Stimulated activated CD8-positive, alpha-beta memory T cell treated with anti-CD3 and anti-CD28 coated beads, Interleukin-15, amount 100 ng/mL, for 1 hour (primary cell): ENCODE results near the gene NKX1-2.

Source experiments
- DNase-seq: peaks from one replicate; pipeline ENCODE4 v3.0.0-alpha.2; 2020; ENCODE audit warnings: low read depth

NKX1-2 gene

DNA sequence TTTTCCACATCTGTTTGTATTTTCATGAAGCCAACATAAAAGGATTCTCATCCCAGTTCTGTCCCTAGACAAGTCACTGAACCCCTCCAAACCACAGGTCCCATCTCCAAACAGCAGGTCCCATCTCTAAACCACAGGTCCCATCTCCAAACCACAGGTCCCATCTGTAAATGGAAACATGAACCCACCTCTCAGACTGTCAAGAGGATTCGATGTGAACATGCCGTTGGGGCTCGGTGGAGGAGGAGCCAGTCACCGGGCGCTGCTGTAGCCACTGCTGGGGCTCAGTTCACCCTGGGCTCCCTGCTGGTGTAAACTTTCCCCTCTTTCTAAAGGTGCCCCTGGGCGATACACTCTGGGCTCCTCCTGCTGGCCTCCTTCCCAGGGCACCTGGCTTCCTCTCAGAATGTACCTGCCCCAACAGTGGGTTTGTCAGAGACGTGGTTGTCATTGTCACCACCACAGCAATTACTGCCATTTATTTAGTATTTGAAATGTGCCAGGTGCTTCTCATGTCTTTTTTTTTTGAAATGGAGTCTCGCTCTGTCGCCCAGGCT lies 24.8 kb upstream of the NKX1-2 start:
- DNase-seq = no peak

DNA sequence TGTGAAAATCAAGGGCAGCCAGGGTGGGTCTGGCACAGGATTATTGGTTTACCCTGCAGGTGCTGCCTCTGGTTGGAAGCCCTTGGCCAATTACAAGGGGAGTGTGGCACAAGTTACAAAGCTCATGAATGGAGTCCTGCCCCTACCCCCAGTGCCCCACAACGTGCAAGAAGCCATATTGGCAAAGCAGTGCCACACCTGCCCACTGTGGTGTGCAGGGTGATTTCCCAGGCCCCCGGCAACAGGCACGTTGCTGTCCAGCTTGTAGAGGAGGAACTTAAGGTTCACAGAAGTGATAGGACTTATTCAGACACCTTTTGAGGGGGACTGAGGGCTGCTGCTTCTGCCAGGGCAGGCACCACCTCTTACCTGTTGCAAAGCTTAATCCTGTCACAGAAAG lies 23.2 kb upstream of the NKX1-2 start:
- DNase-seq = no peak

DNA sequence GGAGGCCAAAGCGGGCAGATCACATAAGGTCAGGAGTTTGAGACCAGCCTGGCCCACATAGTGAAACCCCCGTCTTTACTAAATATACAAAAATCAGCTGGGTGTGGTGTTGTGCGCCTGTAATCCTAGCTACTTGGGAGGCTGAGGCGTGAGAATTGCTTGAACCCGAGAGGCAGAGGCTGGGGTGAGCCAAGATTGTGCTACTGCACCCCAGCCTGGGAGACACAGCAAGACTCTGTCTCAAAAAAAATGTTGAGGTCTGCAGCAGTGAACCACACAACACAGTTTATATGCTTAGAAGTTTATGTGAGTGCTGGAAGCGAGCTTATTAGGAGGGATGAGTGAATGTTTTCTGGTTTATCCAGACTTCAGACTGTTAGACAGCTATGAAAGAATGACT lies 22.2 kb upstream of the NKX1-2 start:
- DNase-seq = no peak

DNA sequence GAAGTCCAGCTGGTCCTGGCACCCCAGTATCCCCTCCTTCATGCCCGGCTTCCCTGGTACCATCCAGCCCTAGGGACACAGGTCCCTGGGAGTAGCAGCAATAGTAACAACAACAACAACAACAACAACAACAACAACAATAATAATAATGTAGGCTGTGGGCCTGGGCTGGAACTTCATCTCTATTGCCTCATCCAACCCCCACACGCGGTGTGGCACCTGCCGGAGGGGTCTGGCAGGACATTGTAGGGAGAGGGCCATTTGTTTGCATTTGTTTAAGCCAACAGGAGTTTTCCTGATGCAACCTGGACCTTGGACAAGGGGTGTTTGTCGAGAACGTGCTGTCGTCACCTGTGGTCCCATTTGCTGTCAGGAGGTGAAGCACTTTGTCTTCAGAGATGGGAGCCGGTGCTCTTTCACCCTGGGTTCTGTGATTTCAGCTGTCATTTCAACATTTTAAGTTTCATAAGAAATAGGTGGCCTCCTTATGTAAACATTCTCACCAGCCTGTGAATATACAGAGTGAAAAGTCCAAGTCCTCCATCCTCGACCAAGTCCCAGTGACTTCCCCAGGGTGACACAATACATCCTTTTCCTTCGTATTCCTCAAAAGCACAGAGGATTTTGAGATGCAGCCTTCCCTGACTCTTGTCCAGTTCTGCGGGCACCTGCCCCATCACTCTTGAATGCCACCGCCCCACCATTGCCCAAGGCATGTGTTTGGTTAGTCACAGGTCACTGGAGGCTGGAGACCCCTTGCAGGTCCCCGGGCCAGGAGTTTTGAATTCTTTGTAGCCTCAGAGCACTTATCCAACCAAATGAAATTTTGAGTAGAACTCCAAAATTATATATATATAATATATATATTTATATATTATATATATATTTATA lies 21.0 kb upstream of the NKX1-2 start:
- no peak for DNase-seq

DNA sequence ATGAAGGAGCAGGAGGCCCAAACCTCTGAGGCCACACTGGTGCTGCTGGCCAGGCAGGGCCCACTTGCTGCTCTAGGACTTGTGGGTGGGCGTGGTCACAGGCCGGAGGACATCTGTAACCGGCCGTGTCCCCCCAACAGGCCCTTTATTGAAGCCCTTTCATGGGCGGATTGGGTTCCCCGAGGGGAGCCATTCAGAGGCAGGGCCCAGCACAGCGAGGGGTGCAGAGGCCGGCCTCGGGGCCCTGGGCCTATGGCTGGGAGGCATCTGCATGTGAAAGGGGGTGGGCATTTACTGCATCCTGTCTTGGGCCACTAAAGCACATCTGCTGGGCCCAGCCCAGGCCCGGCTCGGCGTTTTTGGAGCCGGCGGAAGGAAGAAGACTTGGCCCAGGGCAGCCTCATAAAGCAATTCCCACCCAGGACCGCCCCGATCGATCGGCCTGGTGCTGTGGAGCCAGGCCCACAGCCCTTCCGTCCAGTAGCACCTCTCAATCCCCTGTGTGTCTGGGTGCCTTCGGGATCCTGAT lies 20.2 kb upstream of the NKX1-2 start:
- DNase-seq = no peak

DNA sequence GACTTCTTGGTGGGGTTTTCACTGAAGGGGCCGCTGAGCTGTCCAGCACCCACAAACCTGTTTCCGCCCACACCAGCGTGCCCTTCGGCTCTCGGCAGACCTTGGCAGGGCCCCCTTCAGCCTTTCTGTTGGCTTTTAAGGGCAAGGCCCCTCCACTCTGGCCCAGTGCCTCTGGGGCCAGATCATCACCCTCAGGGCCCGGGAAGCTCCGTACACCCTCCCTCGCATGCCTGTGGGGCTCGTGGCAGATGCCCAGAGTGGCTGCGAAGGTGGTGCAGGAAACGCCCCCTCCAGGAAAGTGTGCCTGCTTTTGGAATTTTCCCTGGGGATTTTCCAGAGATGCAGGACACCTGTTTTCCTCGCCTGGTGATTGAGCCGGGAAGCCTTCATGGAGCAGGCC lies 18.8 kb upstream of the NKX1-2 start:
- DNase-seq = no peak

DNA sequence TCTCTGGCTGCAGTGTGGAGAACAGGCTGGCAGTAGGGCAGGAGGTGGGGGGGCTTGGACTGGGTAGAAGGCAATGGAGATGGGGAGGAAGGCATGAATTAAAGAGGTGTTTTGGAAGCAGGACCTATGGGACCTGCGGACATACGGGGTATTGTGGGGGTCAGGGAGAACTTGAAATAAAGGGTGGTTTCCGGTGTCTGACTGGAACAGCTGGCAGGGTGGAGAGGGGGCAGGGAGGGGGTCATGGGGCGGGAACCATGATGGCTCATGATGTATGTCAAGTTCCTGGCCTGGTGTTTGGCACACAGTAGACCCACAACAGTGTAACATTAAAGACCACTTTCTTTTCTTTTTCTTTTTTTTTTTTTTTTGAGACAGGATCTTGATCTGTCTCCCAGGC lies 17.3 kb upstream of the NKX1-2 start:
- DNase-seq = no peak

DNA sequence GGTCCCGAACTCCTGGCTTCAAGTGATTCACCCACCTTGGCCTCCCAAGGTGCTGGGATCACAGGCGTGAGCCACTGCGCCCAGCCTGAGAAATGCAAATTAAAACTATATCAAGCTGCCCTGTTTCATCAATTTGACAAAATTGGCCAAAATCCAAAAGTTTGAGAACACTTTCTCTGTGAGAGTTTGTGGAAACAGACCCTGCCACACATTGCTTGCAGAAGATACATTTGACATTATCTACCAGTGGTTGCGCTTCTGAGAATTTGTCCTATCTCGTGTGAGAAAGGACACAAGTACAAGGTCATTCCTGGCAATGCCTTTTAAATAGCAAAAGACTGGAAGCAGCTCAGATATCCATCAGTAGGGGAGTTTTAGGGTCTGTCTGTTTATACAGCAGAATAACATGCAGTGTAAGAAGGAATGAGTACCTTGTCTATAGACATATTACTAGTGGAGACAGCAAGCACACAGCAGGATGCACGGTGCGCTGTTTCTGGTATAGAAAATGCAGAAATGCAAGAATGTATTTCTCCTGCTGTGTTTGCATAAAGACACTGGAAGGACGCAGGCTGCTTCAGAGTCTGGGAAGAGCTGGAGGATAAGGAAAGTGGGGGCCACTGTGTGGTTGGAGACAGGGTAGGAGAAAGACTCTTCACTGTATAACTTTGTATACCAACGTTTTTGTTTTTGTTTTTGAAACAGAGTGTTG lies 16.1 kb upstream of the NKX1-2 start:
- no peak for DNase-seq

DNA sequence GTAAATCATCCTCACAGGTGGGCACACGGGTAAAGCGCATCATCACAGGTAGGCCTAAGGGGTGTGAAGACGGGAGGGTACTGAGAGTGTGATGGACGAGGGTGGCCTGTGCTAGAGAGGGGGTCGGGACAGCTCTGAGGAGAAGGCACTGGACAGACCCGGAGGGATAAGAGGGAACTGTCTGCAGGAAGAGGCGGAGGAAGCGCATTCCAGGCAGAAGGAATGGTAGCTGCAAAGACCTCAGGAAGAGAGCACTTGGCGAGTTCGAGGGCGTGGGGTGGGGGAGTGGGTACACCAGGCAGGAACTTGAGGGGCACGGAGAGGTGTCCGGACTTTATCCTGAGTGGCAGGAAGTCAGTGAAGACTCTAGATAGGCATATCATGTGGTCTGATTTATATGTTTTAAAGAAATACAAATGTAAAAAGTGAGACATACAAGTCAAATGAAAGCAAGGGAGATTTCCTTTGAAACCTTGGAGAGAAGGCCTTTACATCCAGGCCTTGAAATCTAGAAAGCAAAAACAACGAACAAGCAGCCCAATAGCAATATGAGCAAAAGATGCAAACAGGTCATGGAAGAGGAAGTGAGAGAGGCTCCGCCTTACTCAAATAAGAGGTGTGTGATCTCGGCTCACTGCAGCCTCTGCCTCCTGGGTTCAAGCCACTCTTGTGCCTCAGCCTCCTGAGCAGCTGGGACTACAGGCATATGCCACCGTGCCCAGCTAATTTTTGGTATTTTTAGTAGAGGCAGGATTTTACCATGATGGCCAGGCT lies 15.4 kb upstream of the NKX1-2 start:
- DNase-seq = no peak

DNA sequence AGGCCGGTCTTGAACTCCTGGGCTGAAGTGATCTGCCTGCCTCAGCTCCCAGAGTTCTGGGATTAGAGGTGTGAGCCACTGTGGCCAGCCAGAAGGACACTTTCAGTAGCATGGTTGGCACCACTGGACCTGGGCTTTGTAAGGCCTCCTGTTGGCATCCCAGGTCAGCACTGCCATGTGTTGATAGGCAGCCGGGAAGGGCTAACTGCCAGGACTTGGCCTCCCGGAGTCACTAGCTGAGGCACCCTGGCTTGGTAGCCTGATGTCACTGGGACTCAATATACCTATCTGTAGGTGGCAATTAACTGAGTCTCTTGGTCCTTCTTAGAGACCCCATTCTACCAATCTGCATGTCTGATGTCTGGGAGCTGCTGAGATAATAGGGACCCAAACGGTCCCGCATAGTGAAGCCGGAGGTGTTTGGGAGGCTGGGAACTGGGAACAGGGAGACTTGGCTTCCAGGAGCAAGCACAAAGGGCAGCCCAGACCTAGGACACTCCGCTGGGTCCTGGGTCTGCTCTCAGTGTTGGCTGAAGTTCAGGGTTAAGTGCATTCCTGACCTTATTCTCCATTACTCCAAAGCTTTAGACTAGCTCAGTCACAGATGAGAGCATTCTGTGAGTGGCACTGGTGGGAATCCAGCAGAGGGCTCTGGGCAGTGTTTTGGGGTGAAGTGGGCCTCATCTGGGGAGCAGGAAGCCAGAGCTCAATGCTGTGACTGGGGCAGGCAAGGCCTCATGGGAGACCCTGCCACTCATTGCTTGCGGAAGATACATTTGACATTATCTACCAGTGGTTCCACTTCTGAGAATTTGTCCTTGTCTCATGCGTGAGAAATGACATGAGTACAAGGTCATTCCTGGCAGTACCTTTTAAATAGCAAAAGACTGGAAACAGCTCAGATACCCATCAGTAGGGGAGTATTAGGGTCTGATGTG lies 14.5 kb upstream of the NKX1-2 start:
- DNase-seq = no peak

DNA sequence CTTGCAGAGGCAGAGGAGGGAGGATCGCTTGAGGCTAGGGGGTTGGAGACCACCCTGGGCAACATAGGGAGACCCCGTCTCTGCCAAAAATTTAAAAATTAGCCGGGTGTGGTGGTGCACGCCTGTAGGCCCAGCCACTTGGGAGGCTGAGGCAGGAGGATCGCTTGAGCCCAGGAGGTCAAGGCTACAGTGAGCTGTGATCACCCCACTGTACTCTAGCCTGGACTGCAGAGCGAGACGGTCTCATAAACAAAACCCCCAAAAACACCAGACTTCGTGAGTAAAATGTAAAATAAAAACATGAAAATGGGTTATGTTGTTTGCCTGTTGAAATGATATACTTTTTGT lies 12.5 kb upstream of the NKX1-2 start:
- no peak for DNase-seq

DNA sequence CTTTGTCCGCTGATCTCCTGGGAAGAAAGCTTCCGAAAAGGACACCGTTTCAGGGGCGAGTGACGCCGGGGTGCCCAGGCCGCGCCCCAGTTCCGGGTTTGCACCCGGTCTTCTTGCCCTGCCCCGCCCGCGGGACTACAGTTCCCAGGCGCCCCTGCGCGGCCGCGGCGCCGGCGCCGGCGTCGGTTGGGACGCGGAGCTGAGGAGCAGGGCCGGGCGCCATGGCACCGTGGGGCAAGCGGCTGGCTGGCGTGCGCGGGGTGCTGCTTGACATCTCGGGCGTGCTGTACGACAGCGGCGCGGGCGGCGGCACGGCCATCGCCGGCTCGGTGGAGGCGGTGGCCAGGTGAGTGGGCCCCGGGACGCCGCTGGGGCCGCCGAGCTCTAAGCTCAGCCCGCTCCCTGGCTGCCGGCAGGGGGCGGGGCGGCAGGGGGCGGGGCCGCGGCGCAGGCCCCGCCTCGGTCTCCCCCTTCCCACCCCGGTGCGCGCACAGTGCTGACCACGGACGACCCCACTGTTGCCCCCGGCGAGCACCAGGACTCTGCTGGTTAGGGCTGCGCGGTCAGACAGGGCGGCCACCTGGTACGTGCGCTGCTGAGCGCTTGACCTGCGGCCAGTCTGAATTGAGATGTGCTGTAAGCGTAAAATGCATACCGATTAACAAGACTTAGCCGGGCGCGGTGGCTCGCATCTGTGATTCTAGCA lies 12.0 kb upstream of the NKX1-2 start, which contains the start of gene LHPP:
Gene LHPP, plus strand, starts transcription at position 182 of the 706 bp plus-strand sequence. Its CDS starts 40 bp downstream, at position 222.
- DNase-seq = peak; percentile 69

DNA sequence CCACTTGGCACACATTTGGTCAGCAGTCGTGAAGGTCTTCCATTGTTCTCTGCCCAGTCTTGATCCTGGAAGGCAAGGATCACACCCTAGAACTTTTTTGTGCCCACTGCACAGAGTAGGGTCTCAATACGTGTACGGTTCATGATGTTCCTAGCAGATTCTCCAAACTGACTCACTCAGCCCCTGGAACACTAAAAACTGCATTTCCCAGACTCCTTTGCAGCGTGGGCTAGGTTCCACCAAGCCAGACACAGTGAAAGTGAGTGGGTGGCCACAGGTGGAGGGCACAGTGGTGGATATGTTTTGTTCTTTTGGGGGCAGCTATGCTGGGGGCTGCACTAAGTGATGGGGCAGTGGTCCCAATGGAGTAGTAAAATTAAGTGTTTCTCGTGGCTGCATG lies 10.3 kb upstream of the NKX1-2 start:
- no peak for DNase-seq

DNA sequence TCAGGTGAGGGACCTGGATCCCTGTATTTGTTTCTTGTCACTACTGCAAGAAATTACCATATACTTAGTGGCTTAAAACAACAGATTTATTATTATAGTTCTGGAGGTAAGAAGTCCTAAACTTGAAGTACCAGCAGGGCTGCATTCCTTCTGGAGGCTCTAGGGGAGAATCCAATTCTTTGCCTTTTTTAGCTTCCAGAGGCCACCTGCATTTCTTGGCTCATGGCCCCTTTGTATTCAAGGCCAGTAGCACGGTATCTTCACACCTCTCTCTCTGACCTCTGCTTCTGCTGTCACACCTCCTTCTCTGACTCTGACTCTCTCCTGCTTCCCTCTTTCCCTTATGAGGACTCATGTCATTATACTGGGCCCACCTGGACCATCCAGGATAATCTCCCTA lies 9.6 kb upstream of the NKX1-2 start:
- DNase-seq = no peak

DNA sequence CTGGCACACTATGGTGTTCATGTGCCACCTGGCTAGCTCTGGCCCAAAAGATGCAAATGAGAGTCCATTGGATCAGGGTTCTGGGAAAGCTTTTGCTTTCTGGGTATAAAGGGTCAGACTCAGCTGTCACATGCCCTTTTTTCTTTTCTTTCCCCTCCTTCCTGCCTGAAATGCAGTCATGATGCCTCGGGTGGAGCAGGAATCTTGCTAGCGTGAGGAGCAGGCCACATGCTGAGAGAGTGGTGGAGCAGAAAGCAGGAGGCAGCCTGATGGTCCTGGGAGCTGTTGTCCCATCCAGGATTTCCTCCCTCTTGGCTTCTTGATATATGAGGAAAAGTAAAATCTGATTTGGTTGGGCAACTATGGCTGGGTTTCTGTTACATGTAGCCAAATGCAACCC lies 9.1 kb upstream of the NKX1-2 start:
- no peak for DNase-seq

DNA sequence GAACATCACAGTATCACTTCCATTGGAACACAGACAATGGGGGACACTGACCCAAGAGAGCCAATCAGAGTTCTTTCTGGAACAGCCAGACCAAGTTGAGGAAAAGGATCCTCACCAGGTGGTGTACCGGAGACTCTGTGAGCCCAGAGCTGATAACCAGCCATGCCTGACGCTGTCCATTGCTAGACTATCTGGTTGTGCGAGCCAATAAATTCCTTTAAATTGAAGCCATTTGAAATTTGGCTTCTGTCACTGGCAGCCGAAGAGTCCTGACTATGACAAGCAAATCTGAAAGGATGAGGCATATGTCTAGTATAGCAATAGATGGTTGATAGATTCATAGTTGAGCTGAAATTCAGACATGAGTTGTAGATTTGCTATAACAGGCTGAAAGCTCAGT lies 8.6 kb upstream of the NKX1-2 start:
- no peak for DNase-seq

DNA sequence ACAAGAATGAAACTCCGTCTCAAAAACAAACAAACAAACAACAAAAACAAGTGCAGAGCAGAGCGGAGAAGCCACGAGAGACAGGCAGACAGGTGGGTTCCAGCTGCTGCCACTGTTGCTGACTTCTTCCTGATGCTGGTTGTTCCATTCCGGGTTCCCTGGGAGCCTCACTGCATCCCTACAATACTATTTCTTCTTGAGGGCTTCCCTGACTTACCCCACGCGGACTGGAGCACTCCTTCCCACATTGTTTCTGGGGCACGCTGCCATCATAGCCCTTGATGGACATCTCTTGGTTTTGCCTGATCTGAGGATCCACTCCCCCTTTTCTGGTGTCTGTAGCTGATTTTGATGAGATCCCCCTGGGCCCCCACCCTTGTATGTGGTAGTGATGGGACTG lies 5.6 kb upstream of the NKX1-2 start:
- no peak for DNase-seq

DNA sequence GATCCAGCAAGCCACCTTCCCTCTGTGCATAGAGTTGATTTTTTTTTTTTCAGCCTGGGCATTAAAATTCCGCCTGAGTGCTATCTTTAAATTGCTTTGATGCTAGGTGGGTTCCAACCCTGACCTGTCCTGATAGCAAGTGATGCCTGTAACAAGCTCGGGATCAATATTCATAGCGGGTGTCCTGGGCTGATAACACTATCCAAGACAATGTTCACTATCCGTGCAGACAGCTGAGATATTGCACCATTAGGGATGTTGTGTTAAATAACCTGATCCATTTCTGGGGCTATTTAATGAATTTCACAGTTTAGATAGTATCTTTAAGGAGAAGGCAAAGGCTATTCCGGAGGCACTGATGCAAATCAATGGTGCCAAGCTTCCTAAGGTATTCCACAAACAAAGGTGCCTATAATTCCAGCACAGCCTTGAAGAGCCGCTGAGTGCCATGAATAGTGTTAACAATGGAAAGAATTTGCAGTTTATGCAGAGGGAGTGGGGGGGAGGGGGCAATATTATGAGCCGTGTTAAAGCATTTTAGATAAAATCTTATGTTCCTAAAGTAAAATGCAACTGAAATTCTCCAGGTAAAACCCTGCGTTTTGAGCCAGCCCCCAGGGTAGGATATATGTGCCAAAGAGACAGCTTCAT lies 4.2 kb upstream of the NKX1-2 start:
- no peak for DNase-seq

DNA sequence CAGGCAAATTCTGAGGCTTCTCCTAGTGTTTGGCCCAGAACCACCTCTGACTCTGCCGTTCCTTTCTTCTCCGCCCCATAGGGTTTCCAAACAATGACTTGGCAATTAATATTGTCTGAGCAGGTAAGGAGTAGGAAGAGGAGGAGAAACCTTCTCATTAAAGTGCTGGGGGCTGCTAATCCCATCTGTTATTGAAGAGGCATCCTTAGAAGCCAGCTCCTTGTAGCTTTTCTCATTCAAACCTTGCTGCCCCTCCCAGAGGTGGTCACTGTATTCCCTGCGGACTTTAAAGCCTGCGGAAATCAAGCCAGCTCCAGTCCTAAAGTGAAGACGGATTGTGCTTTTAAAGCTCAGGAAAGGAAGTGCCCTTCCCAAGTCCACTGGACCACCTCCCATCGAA lies 1.4 kb upstream of the NKX1-2 start:
- no peak for DNase-seq

DNA sequence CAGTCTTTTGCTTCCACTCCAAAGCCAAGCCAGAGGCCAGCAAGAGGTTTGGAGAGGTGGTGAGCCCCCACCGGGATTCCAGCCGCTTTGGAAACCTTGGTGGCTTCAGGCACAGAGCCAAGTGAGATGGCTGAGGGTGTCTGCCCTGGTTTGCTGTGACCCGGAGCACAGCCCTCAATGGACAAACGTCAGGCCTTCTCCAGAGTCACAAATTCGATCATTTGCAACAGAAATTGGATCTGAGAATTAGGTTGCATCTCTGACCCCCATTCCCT lies 885 bp upstream of the NKX1-2 start:
- DNase-seq = no peak
